Central memory CD8-positive, alpha-beta T cell (primary cell): ENCODE data around the gene IFNW1.
A peak's percentile ranks its signal among the peaks of the same experiment; 100 is the strongest.
"Not testable (repeated sequence)": the region's sequence is repeated elsewhere in the genome, so short reads cannot be mapped to it uniquely, and the experiment has no call there.

Source experiments
- ATAC-seq: fragments of 150-1000 bp; cut with Tn5 transposase; replicated peaks from 2 replicates; pipeline ENCODE4 v1.10.0; 2022; ENCODE audit warnings: mild to moderate bottlenecking, moderate FRiP score, moderate number of reproducible peaks; ENCODE audit not compliant: poor library complexity, severe bottlenecking; ENCODE audit errors: extremely low read depth
- DNase-seq, 2 donors: peaks; one replicate each; pipeline ENCODE4 v3.0.0; 2021; ENCODE audit warnings: low spot score in 2 of 2
- H3K27ac Mint-ChIP-seq: one replicate; pipeline ENCODE4 v1.8.0; 2022; ENCODE audit warnings: low read depth, mild to moderate bottlenecking, moderate library complexity, mixed read lengths
- H3K27me3 Mint-ChIP-seq: one replicate; pipeline ENCODE4 v1.8.0; 2022; ENCODE audit warnings: mixed read lengths
- H3K36me3 Mint-ChIP-seq: one replicate; pipeline ENCODE4 v1.8.0; 2022; ENCODE audit warnings: mild to moderate bottlenecking, moderate library complexity, mixed read lengths; ENCODE audit not compliant: insufficient read depth
- H3K4me1 Mint-ChIP-seq: one replicate; pipeline ENCODE4 v1.8.0; 2022; ENCODE audit warnings: mixed read lengths
- H3K4me3 Mint-ChIP-seq: one replicate; pipeline ENCODE4 v1.8.0; 2022; ENCODE audit warnings: mild to moderate bottlenecking, moderate library complexity, mixed read lengths
- H3K9me3 Mint-ChIP-seq: one replicate; pipeline ENCODE4 v1.8.0; 2022; ENCODE audit warnings: mixed read lengths

Gene IFNW1

DNA sequence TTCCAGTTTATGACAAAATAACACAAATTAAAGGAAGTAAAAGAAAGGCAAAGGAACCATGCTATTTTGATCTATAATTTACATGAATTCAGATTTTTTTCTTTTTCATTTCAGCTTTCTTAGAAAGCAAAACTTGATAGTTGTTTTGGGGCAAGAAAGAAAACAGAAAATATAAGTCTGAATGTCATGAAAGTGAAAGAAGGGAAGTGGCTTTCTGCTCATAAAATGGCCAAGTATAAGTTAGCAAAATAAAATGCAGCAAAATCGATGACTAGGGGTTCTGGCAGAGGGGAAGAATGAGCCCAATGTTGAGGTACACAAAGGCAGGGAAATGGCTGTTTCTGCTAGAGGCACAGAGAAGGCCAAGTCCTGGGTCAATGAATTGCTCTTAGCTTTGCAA, 3.0 kb upstream of the IFNW1 start:
- ATAC-seq, result no peak

DNA sequence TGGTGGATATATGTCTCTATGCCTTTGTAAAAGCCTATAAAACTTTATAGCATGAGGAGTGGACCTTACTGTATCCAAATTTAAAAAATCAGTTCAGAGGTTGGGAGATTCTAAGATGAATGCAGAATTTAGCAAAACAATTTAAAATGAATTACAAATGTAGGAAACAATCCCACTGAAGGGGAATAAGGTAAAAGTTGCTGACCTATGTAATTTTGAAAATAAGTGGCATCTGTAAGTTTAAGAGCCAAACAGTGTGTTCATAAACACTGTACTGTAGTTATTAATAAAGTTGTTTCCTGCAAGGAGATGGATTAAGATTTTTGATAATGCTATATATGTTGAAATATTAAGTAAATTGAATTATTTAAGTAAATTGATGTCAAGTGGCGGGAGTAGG, 4.6 kb downstream of the IFNW1 start:
- Mint-ChIP-seq H3K9me3 (no peaks in the 10 kb centered on the region), H3K27me3 (no peaks in the 10 kb centered on the region), H3K36me3 (no peaks in the 10 kb centered on the region), H3K27ac (no peak overlapping the region), H3K4me1 (peaks cover 7% of the 10 kb centered on the region), H3K4me3 (no peak overlapping the region)
- no peak for ATAC-seq
- no peak for DNase-seq

More for the DNA sequence above, 3.0 kb upstream of the IFNW1 start:
- H3K27ac Mint-ChIP-seq, result peak overlapping the region; percentile 57
- no peaks in the 10 kb centered on the region for H3K27me3 Mint-ChIP-seq
- H3K9me3 Mint-ChIP-seq, result no peaks in the 10 kb centered on the region
- DNase-seq, result no peak
- H3K4me3 Mint-ChIP-seq, result no peak overlapping the region
- H3K4me1 Mint-ChIP-seq, result peaks cover 19% of the 10 kb centered on the region
- H3K36me3 Mint-ChIP-seq, result no peaks in the 10 kb centered on the region

DNA sequence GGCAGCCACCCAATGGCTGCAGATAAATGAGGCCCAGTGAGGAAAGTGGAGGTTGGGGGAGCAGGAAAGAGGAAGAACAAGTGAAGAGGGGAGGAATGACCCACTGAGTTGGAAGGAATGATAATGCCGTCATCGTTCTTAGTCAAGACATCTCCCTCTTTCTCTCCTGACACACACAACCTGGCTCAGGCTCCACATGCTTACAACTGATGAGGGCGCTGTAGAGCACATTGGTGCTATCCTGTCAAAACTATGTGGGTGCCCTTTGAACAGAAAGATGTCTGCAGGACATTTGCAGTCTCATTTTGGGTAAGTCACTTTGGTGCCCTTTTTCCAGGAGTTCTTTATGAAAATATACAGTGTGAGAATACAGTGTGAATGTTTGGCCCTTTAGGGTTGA, 5.9 kb downstream of the IFNW1 start:
- no peak for DNase-seq
- Mint-ChIP-seq H3K9me3 (no peaks in the 10 kb centered on the region), H3K27ac (no peak overlapping the region), H3K4me1 (no peaks in the 10 kb centered on the region), H3K36me3 (no peaks in the 10 kb centered on the region), H3K27me3 (no peaks in the 10 kb centered on the region), H3K4me3 (no peak overlapping the region)
- no peak for ATAC-seq

DNA sequence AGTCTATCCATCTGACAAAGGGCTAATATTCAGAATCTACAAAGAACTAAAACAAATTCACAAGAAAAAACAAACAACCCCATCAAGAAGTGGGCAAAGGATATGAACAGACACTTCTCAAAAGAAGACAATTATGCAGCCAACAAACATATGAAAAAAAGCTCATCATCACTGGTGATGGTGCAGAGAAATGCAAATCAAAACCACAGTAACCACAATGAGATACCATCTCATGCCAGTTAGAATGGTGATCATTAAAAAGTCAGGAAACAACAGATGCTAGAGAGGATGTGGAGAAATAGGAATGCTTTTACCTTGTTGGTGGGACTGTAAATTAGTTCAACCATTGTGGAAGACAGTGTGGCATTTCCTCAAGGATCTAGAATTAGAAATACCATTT, 13.4 kb downstream of the IFNW1 start:
- H3K27ac Mint-ChIP-seq, H3K4me1 Mint-ChIP-seq, DNase-seq, H3K36me3 Mint-ChIP-seq, H3K9me3 Mint-ChIP-seq, H3K4me3 Mint-ChIP-seq, ATAC-seq: not testable (repeated sequence)
- peaks cover 10% of the 10 kb centered on the region for H3K27me3 Mint-ChIP-seq

DNA sequence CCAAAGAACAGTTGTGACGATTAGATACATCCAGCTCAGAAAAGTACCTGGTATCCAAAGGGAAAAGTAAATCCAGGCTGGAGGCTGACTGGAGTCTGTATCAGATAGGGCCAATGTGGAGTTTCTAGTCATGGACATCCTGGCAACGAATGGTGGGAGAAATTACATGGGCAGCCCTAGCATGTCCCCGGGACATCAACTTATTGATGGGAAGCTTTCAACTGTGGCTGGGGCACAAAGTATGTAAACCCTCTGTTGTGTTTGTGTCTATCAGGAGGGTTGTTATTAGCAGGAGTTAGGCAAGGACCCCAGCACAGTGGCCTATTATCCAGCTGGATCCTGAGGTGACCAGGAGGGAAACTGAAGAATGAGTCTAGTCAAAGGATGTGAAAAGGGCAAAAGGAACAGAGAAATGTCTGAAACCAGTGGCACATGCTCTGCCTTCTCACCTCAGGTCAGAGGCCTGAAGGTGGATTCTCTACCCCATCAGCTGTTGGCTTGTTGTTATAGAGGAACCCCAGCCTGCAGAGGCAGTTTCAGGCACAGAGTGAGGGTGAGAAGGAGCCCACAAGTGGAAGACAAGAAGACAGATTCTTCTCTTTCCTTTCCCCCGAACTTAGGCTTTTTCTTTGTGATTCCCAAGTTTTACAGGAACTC, 19.9 kb downstream of the IFNW1 start:
- Mint-ChIP-seq H3K4me3 (no peak overlapping the region), H3K27ac (no peak overlapping the region), H3K36me3 (no peaks in the 10 kb centered on the region), H3K4me1 (no peaks in the 10 kb centered on the region), H3K27me3 (peaks cover 28% of the 10 kb centered on the region), H3K9me3 (no peaks in the 10 kb centered on the region)
- ATAC-seq (no peak), DNase-seq (no peak)

DNA sequence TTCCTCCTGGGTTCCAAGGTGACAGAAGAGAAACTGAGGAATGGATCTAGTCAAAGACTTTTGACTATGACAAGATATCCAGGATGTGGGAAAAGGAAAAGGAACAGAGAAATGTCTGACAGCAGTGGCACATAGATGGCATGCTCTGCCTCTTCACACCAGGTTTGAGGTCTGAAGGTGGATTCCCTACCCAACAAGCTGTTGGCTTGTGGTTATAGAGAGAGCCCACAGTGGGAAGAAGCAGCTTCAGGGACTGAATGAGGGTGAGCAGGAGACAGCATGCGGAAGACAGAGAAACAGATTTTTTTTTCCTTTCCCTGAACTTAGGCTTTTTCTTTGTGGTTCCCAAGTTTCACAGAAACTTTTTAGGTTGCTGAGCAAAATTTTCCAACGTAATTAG, 20.6 kb downstream of the IFNW1 start:
- no peak for ATAC-seq
- H3K9me3 Mint-ChIP-seq, result no peaks in the 10 kb centered on the region
- no peaks in the 10 kb centered on the region for H3K4me1 Mint-ChIP-seq
- DNase-seq, result no peak
- no peaks in the 10 kb centered on the region for H3K36me3 Mint-ChIP-seq
- H3K27ac Mint-ChIP-seq, result no peak overlapping the region
- peaks cover 28% of the 10 kb centered on the region for H3K27me3 Mint-ChIP-seq
- H3K4me3 Mint-ChIP-seq, result no peak overlapping the region

DNA sequence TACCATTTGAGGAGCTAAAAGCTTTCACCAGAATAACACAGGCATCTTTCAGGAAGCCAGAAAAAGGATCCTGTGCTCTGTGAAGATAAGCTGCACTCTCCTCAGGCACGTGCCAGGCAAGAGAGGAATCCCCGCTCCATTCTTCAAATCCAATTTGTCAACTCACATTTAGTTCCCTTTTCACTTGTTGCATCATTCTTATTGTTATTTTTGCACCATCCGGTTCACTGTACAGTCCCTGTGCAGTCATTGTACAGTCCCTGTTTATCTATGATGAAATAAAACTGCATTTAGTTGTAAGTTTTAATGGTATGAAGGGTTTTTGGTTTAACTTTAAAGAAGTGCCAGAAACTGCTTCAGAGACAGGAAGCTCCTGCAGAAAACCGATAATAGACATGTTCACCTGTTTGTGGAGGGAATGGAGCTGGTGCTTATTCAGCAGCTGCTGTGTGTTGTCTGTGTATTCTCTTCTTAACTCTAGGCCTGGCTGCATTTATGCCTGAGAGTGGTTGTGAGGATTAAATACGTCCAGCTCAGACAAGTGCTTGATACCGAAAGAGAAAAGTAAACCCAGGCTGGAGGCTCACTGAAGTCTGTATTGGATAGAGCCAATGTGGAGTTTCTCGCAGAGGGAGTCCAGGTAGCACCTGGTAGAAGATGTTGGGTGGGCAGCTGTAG, 22.4 kb downstream of the IFNW1 start:
- no peaks in the 10 kb centered on the region for H3K36me3 Mint-ChIP-seq
- no peaks in the 10 kb centered on the region for H3K9me3 Mint-ChIP-seq
- H3K27me3 Mint-ChIP-seq, result peaks cover 22% of the 10 kb centered on the region
- ATAC-seq (no peak), DNase-seq (no peak)
- H3K27ac Mint-ChIP-seq, result no peak overlapping the region
- H3K4me3 Mint-ChIP-seq, result no peak overlapping the region
- no peaks in the 10 kb centered on the region for H3K4me1 Mint-ChIP-seq

DNA sequence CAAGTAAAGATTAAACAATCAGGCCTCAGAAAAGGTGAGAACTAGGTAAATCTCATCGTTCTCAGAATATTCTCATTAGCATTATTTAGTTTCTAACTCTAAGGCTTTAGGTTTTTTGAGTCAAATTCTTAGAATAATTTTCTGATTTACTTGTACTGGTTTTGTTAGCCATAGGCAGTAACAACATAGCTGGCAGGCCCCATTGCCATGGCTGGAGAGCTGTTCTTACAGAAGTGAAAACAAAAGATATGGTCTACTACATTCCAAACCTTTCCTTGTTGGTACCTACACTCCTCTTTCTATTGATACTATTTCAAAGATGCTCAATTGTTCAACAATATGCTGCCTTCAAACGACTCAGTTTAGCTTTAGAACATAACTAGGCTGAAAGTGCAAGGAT, 27.3 kb downstream of the IFNW1 start:
- Mint-ChIP-seq H3K4me3 (no peak overlapping the region), H3K4me1 (no peaks in the 10 kb centered on the region), H3K36me3 (no peaks in the 10 kb centered on the region), H3K27ac (no peak overlapping the region), H3K9me3 (no peaks in the 10 kb centered on the region), H3K27me3 (peaks cover 10% of the 10 kb centered on the region)
- no peak for ATAC-seq
- no peak for DNase-seq

DNA sequence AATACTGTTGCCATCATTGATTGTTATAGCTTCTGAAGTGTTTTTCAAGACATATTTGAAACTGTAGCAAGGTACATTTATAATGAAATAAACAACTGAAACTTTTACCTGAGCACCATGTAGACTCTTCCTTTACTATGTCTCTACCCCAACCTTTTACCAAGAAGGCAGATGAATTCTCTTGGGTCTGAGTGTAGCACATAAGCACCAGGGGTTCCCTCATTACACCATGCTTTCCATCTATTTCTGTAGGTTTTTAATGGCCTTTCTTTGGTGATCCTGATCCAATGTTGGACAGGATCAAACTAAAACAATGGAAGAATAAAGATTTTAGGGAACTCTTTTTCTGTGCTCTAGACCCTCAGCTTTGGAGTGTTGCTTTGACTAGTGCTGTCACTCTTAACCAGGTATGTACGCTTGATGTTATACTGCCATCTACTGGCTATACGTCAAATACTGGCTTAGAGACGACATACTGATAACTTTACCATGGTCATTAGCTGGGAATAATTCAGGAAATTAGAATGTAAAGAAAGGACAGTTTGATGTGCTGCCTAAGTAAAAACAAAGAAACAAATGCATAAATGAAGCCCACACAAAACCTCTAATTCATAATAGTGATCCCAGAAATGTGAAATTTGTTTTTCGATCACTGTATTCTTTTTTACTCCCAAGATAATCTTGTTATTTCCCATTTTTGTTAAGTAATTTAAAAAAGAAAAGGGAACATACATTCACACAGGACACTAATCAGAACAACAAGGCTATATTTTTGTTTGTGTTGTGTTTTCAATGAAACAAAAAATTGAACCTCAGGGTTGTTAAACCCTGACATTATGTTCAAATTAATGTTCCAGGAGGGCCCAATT, 30.7 kb downstream of the IFNW1 start:
- H3K36me3 Mint-ChIP-seq, result no peaks in the 10 kb centered on the region
- H3K27ac Mint-ChIP-seq, result no peak overlapping the region
- no peak overlapping the region for H3K4me3 Mint-ChIP-seq
- H3K4me1 Mint-ChIP-seq, result no peaks in the 10 kb centered on the region
- peaks cover 10% of the 10 kb centered on the region for H3K27me3 Mint-ChIP-seq
- no peak for DNase-seq
- ATAC-seq, result peak; percentile 87
- H3K9me3 Mint-ChIP-seq, result no peaks in the 10 kb centered on the region

DNA sequence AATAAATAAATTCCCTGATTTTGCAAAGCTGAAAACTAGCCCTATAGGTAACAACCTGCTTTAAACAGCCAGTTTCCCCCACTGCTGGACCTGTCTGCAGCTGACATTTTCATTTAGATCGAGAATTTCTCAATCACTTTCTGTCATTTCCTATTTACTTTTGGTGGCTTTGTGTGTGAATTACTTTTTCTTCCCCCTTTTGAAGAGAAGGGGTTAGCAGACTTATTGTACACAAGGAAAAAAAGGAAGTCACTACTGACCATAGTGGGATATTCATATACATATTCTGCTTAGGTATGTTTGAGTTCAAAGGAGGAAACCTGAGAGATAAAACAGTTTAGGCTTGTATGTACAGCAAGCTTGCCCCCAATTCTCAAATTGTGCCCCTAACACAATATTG, 36.8 kb downstream of the IFNW1 start:
- Mint-ChIP-seq H3K4me1 (peaks cover 9% of the 10 kb centered on the region), H3K36me3 (peaks cover 2% of the 10 kb centered on the region), H3K4me3 (no peak overlapping the region), H3K27me3 (no peaks in the 10 kb centered on the region), H3K9me3 (no peaks in the 10 kb centered on the region), H3K27ac (no peak overlapping the region)
- DNase-seq (no peak), ATAC-seq (no peak)

DNA sequence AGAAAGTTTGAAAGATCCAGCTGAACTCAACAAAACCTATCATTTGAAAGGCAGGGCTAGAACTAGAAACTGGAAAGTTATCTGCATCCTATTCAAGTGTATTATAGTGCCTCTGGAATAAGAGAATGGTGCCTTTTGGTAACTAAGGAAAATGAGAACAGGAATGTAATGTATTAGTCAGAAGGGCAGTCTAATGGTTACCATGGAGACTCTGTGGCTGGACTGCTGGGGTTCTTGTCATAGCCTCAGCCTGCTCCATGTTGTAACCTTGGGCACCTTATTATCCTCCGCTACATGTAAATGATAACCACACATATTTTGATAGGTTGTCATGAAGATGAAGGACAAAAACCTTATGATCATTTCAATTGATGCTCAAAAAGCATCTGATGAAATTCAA, 39.3 kb downstream of the IFNW1 start:
- no peaks in the 10 kb centered on the region for H3K9me3 Mint-ChIP-seq
- peaks cover 2% of the 10 kb centered on the region for H3K36me3 Mint-ChIP-seq
- ATAC-seq, result no peak
- DNase-seq, result no peak
- H3K27ac Mint-ChIP-seq, result no peak overlapping the region
- H3K4me3 Mint-ChIP-seq, result no peak overlapping the region
- H3K27me3 Mint-ChIP-seq, result no peaks in the 10 kb centered on the region
- peaks cover 12% of the 10 kb centered on the region for H3K4me1 Mint-ChIP-seq

DNA sequence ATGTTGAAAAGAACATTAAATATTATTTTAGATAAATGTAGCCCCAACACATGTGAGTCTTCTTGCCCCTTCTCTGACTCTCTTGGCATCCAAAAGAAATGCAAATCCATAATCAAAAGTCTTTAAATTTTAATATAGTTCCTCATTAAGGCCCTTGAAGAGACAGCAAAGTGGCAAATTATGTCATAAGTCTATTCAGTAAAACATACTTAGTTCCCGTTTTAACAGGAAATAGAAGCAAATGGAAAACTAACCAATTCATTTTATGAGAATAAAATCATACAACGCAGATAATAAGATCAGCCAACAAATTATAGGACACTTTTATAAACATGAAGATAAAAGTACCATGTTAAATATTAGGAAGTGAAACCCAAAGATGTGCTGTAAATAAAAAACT, 43.8 kb downstream of the IFNW1 start:
- no peak for DNase-seq
- H3K4me1 Mint-ChIP-seq, result peaks cover 35% of the 10 kb centered on the region
- H3K9me3 Mint-ChIP-seq, result no peaks in the 10 kb centered on the region
- no peak for ATAC-seq
- H3K4me3 Mint-ChIP-seq, result peak overlapping the region; percentile 70
- peaks cover 6% of the 10 kb centered on the region for H3K36me3 Mint-ChIP-seq
- H3K27me3 Mint-ChIP-seq, result no peaks in the 10 kb centered on the region
- H3K27ac Mint-ChIP-seq, result peak overlapping the region; percentile 92

DNA sequence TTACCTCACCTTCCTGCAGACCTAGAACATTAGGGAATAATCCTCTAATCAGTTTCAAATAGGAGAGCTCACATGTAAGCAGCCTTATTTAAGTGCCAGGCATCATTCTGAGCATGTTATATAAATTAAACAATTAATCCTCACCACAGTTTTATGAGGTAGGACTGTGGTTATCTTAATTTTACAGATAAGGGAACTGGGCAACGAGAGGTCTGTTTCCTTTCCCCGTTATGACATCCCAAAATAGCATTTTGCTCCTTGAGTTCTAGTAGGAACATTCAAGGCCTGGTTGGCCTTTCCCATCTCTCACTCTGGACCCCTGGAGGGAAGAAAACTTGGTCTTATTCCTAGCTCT, 44.8 kb downstream of the IFNW1 start:
- no peak for DNase-seq

More for the DNA sequence above, 44.8 kb downstream of the IFNW1 start:
- ATAC-seq, result no peak
- no peaks in the 10 kb centered on the region for H3K27me3 Mint-ChIP-seq
- H3K4me1 Mint-ChIP-seq, result peaks cover 35% of the 10 kb centered on the region
- peak overlapping the region; percentile 70 for H3K4me3 Mint-ChIP-seq
- H3K27ac Mint-ChIP-seq, result peak overlapping the region; percentile 92
- peaks cover 6% of the 10 kb centered on the region for H3K36me3 Mint-ChIP-seq
- H3K9me3 Mint-ChIP-seq, result no peaks in the 10 kb centered on the region
